ENCODE data around the gene SDCCAG8. TPM values are rescaled to one million over a fixed set of nuclear protein-coding genes. Genes with fewer than 3 reads are reported as not detected.
"Not testable (repeated sequence)": the region's sequence is repeated elsewhere in the genome, so short reads cannot be mapped to it uniquely, and the experiment has no call there.

The SDCCAG8 gene
- total RNA-seq, 4 donors from 2014 or later, result 17.5 to 37.6 (median 21.7) TPM

- H3K4me1 ChIP-seq, result no peaks in the 10 kb centered on the region
- TF ChIP-seq, protein P1, sequence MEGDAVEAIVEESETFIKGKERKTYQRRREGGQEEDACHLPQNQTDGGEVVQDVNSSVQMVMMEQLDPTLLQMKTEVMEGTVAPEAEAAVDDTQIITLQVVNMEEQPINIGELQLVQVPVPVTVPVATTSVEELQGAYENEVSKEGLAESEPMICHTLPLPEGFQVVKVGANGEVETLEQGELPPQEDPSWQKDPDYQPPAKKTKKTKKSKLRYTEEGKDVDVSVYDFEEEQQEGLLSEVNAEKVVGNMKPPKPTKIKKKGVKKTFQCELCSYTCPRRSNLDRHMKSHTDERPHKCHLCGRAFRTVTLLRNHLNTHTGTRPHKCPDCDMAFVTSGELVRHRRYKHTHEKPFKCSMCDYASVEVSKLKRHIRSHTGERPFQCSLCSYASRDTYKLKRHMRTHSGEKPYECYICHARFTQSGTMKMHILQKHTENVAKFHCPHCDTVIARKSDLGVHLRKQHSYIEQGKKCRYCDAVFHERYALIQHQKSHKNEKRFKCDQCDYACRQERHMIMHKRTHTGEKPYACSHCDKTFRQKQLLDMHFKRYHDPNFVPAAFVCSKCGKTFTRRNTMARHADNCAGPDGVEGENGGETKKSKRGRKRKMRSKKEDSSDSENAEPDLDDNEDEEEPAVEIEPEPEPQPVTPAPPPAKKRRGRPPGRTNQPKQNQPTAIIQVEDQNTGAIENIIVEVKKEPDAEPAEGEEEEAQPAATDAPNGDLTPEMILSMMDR (IDR thresholded peaks at IDR 0.05), result no peak
- no peak for TF ChIP-seq POLR2A (IDR thresholded peaks at IDR 0.05)
- no peaks in the 10 kb centered on the region for H3K27me3 ChIP-seq
- H3K9me3 ChIP-seq, result no peaks in the 10 kb centered on the region
- WGBS, 2 donors, result 82 to 84% methylated on average over 2 of the region's 2 CpGs
- DNase-seq, result no peak
- intact Hi-C loops (cut with DNase I), result no loop called here
- H3K4me3 ChIP-seq, result no peak overlapping the region
- peaks cover 0 to 76% (median 4%) of the 10 kb centered on the region in 3 donors for H3K36me3 ChIP-seq
- no peak overlapping the region for H3K27ac ChIP-seq
Observed at GRCh38 chr1:243336163-243336562, 80.3 kb downstream of the SDCCAG8 start.

DNA sequence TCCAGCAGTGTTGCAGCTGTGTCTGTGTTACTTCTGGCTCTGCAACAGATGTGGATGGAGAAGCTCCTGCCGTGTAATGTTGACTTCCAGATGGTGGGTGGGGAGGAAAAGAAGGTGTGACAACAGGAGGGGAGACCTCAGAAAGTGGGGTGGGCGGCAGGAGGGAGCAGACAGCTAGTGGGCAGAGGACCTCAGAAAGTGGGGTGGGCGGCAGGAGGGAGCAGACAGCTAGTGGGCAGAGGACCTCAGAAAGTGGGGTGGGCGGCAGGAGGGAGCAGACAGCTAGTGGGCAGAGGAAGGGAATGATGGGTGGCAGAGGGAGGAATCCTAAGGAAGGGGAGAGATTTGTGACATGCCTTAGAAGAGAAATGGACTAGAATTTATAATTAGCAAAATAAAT is 83.0 kb downstream of the SDCCAG8 start:
- DNase-seq; H3K4me3 ChIP-seq; H3K9me3 ChIP-seq; intact Hi-C loops (cut with DNase I); H3K4me1 ChIP-seq; H3K27ac ChIP-seq; H3K27me3 ChIP-seq: not testable (repeated sequence)
- WGBS, 2 donors, result 82 to 94% methylated on average over 2 to 4 of the region's 4 CpGs
- peaks cover 0 to 67% (median 0%) of the 10 kb centered on the region in 3 donors for H3K36me3 ChIP-seq

GRCh38 chr1:243341074-243341473 is 85.2 kb downstream of the SDCCAG8 start:
- 61 to 62% methylated on average over 2 of the region's 2 CpGs for WGBS, 2 donors
- no peaks in the 10 kb centered on the region for H3K4me1 ChIP-seq
- intact Hi-C loops (cut with DNase I), result loop anchor here (10.0 kb wide), 2 partner anchors 404 to 934 kb away; no protein-coding TSS in a partner anchor
- H3K4me3 ChIP-seq, result no peak overlapping the region
- H3K27me3 ChIP-seq, result no peaks in the 10 kb centered on the region
- TF ChIP-seq POLR2A (IDR thresholded peaks at IDR 0.05), result no peak
- TF ChIP-seq, protein P1 (IDR thresholded peaks at IDR 0.05), result no peak
- no peak overlapping the region for H3K27ac ChIP-seq
- peaks cover 0 to 50% (median 0%) of the 10 kb centered on the region in 3 donors for H3K36me3 ChIP-seq
- no peak for DNase-seq
- H3K9me3 ChIP-seq, result no peaks in the 10 kb centered on the region

- no peaks in the 10 kb centered on the region for H3K9me3 ChIP-seq
- no peaks in the 10 kb centered on the region for H3K4me1 ChIP-seq
- 57 to 60% methylated on average over 5 of the region's 5 CpGs for WGBS, 2 donors
- DNase-seq, result no peak
- no peak overlapping the region for H3K4me3 ChIP-seq
- H3K27ac ChIP-seq, result no peak overlapping the region
- no peaks in the 10 kb centered on the region for H3K27me3 ChIP-seq
- TF ChIP-seq, protein P1 (IDR thresholded peaks at IDR 0.05), result peak; percentile 24 to 75 (median 67)
- no peak for TF ChIP-seq POLR2A (IDR thresholded peaks at IDR 0.05)
- intact Hi-C loops (cut with DNase I), result loop anchor here (10.0 kb wide), 2 partner anchors 401 to 931 kb away; no protein-coding TSS in a partner anchor
- peaks cover 0 to 53% (median 0%) of the 10 kb centered on the region in 3 donors for H3K36me3 ChIP-seq
Observed at GRCh38 chr1:243343970-243344937, 88.4 kb downstream of the SDCCAG8 start.

GRCh38 chr1:243345205-243345604 is 89.4 kb downstream of the SDCCAG8 start:
- Histone ChIP-seq H3K4me1 (no peaks in the 10 kb centered on the region), H3K4me3 (no peak overlapping the region), H3K27ac (no peak overlapping the region), H3K9me3 (no peaks in the 10 kb centered on the region), H3K36me3 (peaks cover 0 to 46% (median 0%) of the 10 kb centered on the region in 3 donors), H3K27me3 (no peaks in the 10 kb centered on the region)
- no peak for DNase-seq
- TF ChIP-seq, protein P1 (IDR thresholded peaks at IDR 0.05), result no peak
- TF ChIP-seq POLR2A (IDR thresholded peaks at IDR 0.05), result no peak
- 53 to 69% methylated on average over 1 of the region's 1 CpG for WGBS, 2 donors
- intact Hi-C loops (cut with DNase I), result loop anchor here (10.0 kb wide), 2 partner anchors 400 to 930 kb away; no protein-coding TSS in a partner anchor

Data from esophagus squamous epithelium (tissue), 5 donors.